OCI-LY7 (cell line): ENCODE results near the gene GRAMD1B. TPM values are rescaled to one million over a fixed set of nuclear protein-coding genes. Genes with fewer than 3 reads are reported as not detected.

Experiments
- BruUV-seq: library from RNA; stranded (reverse); fragments of 400-500 nt; replicated peaks from 2 replicates; lab custom pipeline; 2021; lab: Mats Ljungman, UMichigan
- CTCF ChIA-PET: fragments of 300-600 bp; sonication (Branson Sonifier 250); formaldehyde crosslinking; loops from one replicate; lab custom pipeline; 2022; ENCODE audit warnings: antibody characterized with exemption; ENCODE audit not compliant: unreplicated experiment; lab: Charles Lee
- POLR2A ChIA-PET: fragments of 300-600 bp; sonication (Branson Sonifier 250); formaldehyde crosslinking; loops from one replicate; lab custom pipeline; 2022; ENCODE audit warnings: antibody characterized with exemption; lab: Charles Lee
- DNase-seq: peaks from one replicate; pipeline ENCODE4 v3.0.0-alpha.2; 2015; ENCODE audit warnings: low spot score
- H2AFZ ChIP-seq: fragments of 200-600 bp; sonication (generic), shearing (Covaris generic); 2 replicates; pipeline ENCODE4 v1.6.1; 2014; ENCODE audit warnings: mild to moderate bottlenecking, antibody characterized with exemption, low read length, moderate library complexity
- H3K27ac ChIP-seq: fragments of 200-600 bp; sonication (generic); 2 replicates; pipeline ENCODE4 v1.5.1; 2014; ENCODE audit warnings: mixed run types, low read depth, mild to moderate bottlenecking, moderate library complexity, low read length, inconsistent platforms; ENCODE audit not compliant: poor library complexity, severe bottlenecking
- H3K36me3 ChIP-seq: fragments of 200-600 bp; sonication (generic); 2 replicates; pipeline ENCODE4 v1.6.1; 2014; ENCODE audit warnings: mild to moderate bottlenecking, antibody characterized with exemption, low read length, moderate library complexity, mixed read lengths; ENCODE audit not compliant: insufficient read depth
- H3K4me1 ChIP-seq: fragments of 200-600 bp; sonication (generic); 2 replicates; pipeline ENCODE4 v1.5.1; 2014; ENCODE audit warnings: mild to moderate bottlenecking, low read length; ENCODE audit not compliant: insufficient read depth, poor library complexity, severe bottlenecking
- H3K4me2 ChIP-seq: fragments of 200-600 bp; sonication (generic); 2 replicates; pipeline ENCODE4 v1.6.1; 2014; ENCODE audit warnings: mild to moderate bottlenecking, low read length
- H3K4me3 ChIP-seq: fragments of 200-600 bp; sonication (generic); 2 replicates; pipeline ENCODE4 v1.5.1; 2014; ENCODE audit warnings: mild to moderate bottlenecking, low read depth, low read length; ENCODE audit not compliant: poor library complexity, severe bottlenecking
- H3K79me2 ChIP-seq: fragments of 200-600 bp; sonication (generic); 2 replicates; pipeline ENCODE4 v1.6.1; 2016; ENCODE audit warnings: low read depth, mild to moderate bottlenecking, low read length, moderate library complexity, mixed read lengths; ENCODE audit not compliant: insufficient read depth
- H3K9me2 ChIP-seq: fragments of 200-600 bp; sonication (generic); 2 replicates; pipeline ENCODE4 v1.6.1; 2016; ENCODE audit warnings: mild to moderate bottlenecking, low read length, mixed read lengths; ENCODE audit not compliant: insufficient read depth
- H3K9me3 ChIP-seq: fragments of 200-600 bp; sonication (generic); 2 replicates; pipeline ENCODE4 v1.6.1; 2014; ENCODE audit warnings: mild to moderate bottlenecking, mixed run types, low read length, mixed read lengths
- H4K20me1 ChIP-seq: fragments of 200-600 bp; sonication (generic); 2 replicates; pipeline ENCODE4 v1.6.1; 2014; ENCODE audit warnings: mild to moderate bottlenecking, antibody characterized with exemption, low read length, moderate library complexity, mixed read lengths; ENCODE audit not compliant: insufficient read depth
- EZH2phosphoT487 ChIP-seq: fragments of 200-600 bp; sonication (generic); IDR thresholded peaks from 2 replicates; pipeline ENCODE4 v1.6.1; 2018; ENCODE audit warnings: low read depth, borderline replicate concordance, mild to moderate bottlenecking, mixed run types, antibody characterized with exemption, low read length, moderate library complexity, mixed read lengths
- intact Hi-C: fragments of 100-400 bp; cut with micrococcal nuclease; formaldehyde crosslinking; loops from one replicate; pipeline ENCODE4 v1.10.0; 2022; ENCODE audit not compliant: unreplicated experiment
- total RNA-seq, 2 experiments: library from RNA; depleted of rRNA in 1 of 2; stranded (reverse); fragments of >200 nt in 1 of 2; shearing (Covaris generic) in 1 of 2; gene quantifications; 2 replicates each; pipeline ENCODE4 v1.2.3, GENCODE V29; 2014 to 2022
- TF ChIP-seq, protein P1 (sequence below): fragments of 200-600 bp; sonication (generic); conservative IDR thresholded peaks from 2 replicates; pipeline ENCODE4 v1.5.1; 2014; ENCODE audit warnings: mild to moderate bottlenecking, antibody characterized with exemption, low read length, moderate library complexity, mixed read lengths

Gene GRAMD1B
- total RNA-seq, 2 experiments from 2014 or later, result 0.16 TPM; not detected in 1

DNA sequence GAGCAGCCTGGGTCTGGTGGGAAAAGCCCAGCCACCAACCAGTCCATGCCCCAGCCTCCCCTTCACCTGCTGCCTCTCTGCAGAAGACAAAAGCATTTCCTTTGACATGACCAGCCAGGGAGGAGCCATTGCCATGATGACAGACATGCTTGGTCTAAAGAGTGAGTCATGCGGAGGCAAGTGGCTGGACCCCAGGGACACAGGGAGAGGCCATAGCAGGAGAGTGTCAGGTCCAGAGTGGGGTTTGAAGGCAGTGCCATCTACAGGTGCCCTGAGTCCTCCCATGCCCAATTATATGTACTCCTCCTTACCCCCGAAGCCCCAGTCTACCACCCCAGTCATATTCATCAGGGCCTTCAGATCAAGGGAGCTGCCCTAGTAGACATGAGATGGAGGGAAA, 157.0 kb downstream of the GRAMD1B start:
- H4K20me1 ChIP-seq, result no peaks in the 10 kb centered on the region
- no peak overlapping the region for H3K27ac ChIP-seq
- no peak overlapping the region for H3K4me3 ChIP-seq
- H3K4me2 ChIP-seq, result no peak overlapping the region
- CTCF ChIA-PET, result no interaction called here
- no peaks in the 10 kb centered on the region for H3K79me2 ChIP-seq
- no peaks in the 10 kb centered on the region for H3K36me3 ChIP-seq
- intact Hi-C loops, result no loop called here
- H3K9me3 ChIP-seq, result no peaks in the 10 kb centered on the region
- no peak for DNase-seq
- POLR2A ChIA-PET, result no interaction called here
- H3K9me2 ChIP-seq, result no peaks in the 10 kb centered on the region
- H3K4me1 ChIP-seq, result no peaks in the 10 kb centered on the region
- H2AFZ ChIP-seq, result no peak overlapping the region
- TF ChIP-seq, protein P1, sequence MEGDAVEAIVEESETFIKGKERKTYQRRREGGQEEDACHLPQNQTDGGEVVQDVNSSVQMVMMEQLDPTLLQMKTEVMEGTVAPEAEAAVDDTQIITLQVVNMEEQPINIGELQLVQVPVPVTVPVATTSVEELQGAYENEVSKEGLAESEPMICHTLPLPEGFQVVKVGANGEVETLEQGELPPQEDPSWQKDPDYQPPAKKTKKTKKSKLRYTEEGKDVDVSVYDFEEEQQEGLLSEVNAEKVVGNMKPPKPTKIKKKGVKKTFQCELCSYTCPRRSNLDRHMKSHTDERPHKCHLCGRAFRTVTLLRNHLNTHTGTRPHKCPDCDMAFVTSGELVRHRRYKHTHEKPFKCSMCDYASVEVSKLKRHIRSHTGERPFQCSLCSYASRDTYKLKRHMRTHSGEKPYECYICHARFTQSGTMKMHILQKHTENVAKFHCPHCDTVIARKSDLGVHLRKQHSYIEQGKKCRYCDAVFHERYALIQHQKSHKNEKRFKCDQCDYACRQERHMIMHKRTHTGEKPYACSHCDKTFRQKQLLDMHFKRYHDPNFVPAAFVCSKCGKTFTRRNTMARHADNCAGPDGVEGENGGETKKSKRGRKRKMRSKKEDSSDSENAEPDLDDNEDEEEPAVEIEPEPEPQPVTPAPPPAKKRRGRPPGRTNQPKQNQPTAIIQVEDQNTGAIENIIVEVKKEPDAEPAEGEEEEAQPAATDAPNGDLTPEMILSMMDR, result no peak
- no peak for TF ChIP-seq EZH2phosphoT487
- no TSS peak for BruUV-seq

DNA sequence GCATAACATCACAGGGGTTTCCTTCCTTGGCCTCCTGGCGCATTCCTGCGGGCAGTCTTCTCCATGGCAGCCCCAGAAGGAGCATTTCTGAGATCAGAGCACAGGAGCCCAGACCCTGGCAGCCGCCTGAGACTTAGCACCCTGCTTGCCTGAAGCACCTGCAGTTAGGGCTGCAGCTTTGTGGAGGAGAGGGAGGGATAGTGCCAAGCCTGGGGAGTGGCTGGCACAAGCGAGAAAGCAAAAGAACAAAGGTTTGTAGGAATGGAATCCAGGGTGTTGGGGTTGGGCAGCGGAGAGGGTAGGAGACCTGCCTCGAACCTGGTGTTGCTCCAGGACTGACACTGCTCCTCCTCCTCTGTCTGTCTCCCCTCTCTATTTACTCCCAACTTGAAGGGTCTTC, 157.5 kb downstream of the GRAMD1B start:
- CTCF ChIA-PET, result no interaction called here
- H3K4me1 ChIP-seq, result no peaks in the 10 kb centered on the region
- no peaks in the 10 kb centered on the region for H4K20me1 ChIP-seq
- H3K4me3 ChIP-seq, result no peak overlapping the region
- no peak overlapping the region for H3K27ac ChIP-seq
- POLR2A ChIA-PET, result no interaction called here
- H3K9me2 ChIP-seq, result no peaks in the 10 kb centered on the region
- no peak overlapping the region for H3K4me2 ChIP-seq
- H3K36me3 ChIP-seq, result no peaks in the 10 kb centered on the region
- no peaks in the 10 kb centered on the region for H3K9me3 ChIP-seq
- TF ChIP-seq EZH2phosphoT487, result no peak
- TF ChIP-seq, protein P1, result no peak
- no peaks in the 10 kb centered on the region for H3K79me2 ChIP-seq
- no peak overlapping the region for H2AFZ ChIP-seq
- DNase-seq, result no peak
- no TSS peak for BruUV-seq
- intact Hi-C loops, result no loop called here

DNA sequence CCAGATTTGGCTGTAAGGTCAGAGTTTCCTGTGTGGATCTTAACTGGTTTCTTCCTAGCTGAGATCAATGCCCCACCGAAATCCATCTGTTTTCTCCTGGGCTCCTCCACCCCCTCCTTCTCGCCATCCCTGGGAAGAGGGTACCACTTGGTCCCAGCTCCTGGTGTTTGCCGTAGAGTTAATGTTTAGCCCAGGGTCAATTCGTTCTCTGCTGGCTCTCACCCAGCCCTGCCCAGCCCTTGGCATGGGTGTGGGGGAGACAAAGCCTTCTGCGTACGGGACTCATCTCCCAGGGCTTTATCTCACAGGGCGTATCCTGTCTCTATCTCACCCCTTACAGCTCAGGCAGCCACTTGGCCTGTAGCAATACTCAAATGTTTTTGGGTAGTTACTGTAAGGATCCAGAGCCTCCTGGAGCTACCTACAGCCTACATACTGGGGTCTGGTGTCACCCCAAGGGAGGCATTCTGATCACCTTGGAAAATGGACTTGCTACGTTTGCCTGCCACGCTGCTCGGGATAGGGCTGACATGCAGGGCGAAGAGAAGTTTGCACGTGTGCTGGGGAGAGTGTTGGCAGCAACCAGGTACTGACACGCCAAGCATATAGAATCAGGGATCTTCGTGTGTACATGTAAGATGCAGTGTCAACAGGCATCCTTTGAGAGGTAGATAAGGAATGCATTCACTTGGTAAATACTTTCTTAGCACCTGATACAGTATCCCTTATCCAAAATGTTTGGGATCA, 158.2 kb downstream of the GRAMD1B start:
- Histone ChIP-seq H3K9me3 (no peaks in the 10 kb centered on the region), H3K4me1 (no peaks in the 10 kb centered on the region), H4K20me1 (no peaks in the 10 kb centered on the region), H3K79me2 (no peaks in the 10 kb centered on the region), H3K27ac (no peak overlapping the region), H3K4me3 (no peak overlapping the region), H2AFZ (no peak overlapping the region), H3K9me2 (no peaks in the 10 kb centered on the region), H3K4me2 (no peak overlapping the region), H3K36me3 (no peaks in the 10 kb centered on the region)
- ChIA-PET POLR2A (interaction anchor here (0.6 kb wide), 1 partner anchor 85 kb away, joined by 3 read pairs; no protein-coding TSS in a partner anchor), CTCF (no interaction called here)
- DNase-seq, result no peak
- TF ChIP-seq EZH2phosphoT487, result no peak
- TF ChIP-seq, protein P1, result no peak
- no TSS peak for BruUV-seq
- intact Hi-C loops, result no loop called here
